A549 (cell line): ENCODE data around the gene ZBTB16.

Experiments
- CHD2 ChIP-seq: fragments of 150-350 bp; IDR thresholded peaks from 2 replicates; pipeline ENCODE4 v1.6.1; 2014; ENCODE audit warnings: low read length; ENCODE audit not compliant: partially characterized antibody
- MAFK ChIP-seq: fragments of 450-650 bp; IDR thresholded peaks from 2 replicates; pipeline ENCODE4 v1.6.1; 2014; ENCODE audit not compliant: partially characterized antibody

GRCh38 chr11:114242032-114242431, 182.5 kb downstream of the ZBTB16 start:
- no peak for TF ChIP-seq MAFK
- no peak for TF ChIP-seq CHD2
